Stimulated activated CD4-positive, alpha-beta T cell treated with anti-CD3 and anti-CD28 coated beads, Interleukin-12 subunit alpha, Interleukin-12 subunit beta, amount 100 ng/mL, for 48 hours (primary cell): ENCODE results near the gene PTPRC.

ENCODE experiments used
- DNase-seq, 3 donors: peaks; one replicate each; pipeline ENCODE4 v3.0.0-alpha.2; 2020; ENCODE audit warnings: low read depth in 2 of 3, low spot score in 1 of 3

The PTPRC gene

GRCh38 chr1:198699167-198700015 is 60.6 kb downstream of the PTPRC start:
- DNase-seq, result peak; percentile 62 to 80 (median 66)

GRCh38 chr1:198700016-198700392 is 61.2 kb downstream of the PTPRC start:
- no peak for DNase-seq

GRCh38 chr1:198700396-198700795 is 61.6 kb downstream of the PTPRC start:
- no peak for DNase-seq

GRCh38 chr1:198701250-198701649 is 62.4 kb downstream of the PTPRC start:
- no peak for DNase-seq

GRCh38 chr1:198701766-198702539 is 63.1 kb downstream of the PTPRC start:
- no peak for DNase-seq

- DNase-seq, result no peak
Observed at GRCh38 chr1:198708761-198709525, 70.1 kb downstream of the PTPRC start.

- DNase-seq, result no peak
Observed at GRCh38 chr1:198711837-198712236, 73.0 kb downstream of the PTPRC start.

- DNase-seq, result no peak
Observed at GRCh38 chr1:198713081-198713480, 74.2 kb downstream of the PTPRC start.

GRCh38 chr1:198714271-198714670 is 75.4 kb downstream of the PTPRC start:
- DNase-seq, result no peak

- no peak for DNase-seq
Observed at GRCh38 chr1:198716051-198716450, 77.2 kb downstream of the PTPRC start.

GRCh38 chr1:198717510-198717909 is 78.7 kb downstream of the PTPRC start:
- no peak for DNase-seq

- DNase-seq, result no peak
Observed at GRCh38 chr1:198723127-198723526, 84.3 kb downstream of the PTPRC start.

- no peak for DNase-seq
Observed at GRCh38 chr1:198725090-198725489, 86.2 kb downstream of the PTPRC start.

- no peak for DNase-seq
Observed at GRCh38 chr1:198726455-198726854, 87.6 kb downstream of the PTPRC start.

- no peak for DNase-seq
Observed at GRCh38 chr1:198729195-198729863, 90.5 kb downstream of the PTPRC start.

- no peak for DNase-seq
Observed at GRCh38 chr1:198730952-198731351, 92.1 kb downstream of the PTPRC start.

- no peak for DNase-seq
Observed at GRCh38 chr1:198734323-198735008, 95.6 kb downstream of the PTPRC start.

- no peak for DNase-seq
Observed at GRCh38 chr1:198741744-198742143, 102.9 kb downstream of the PTPRC start.

GRCh38 chr1:198747127-198747526 is 108.3 kb downstream of the PTPRC start:
- no peak for DNase-seq

GRCh38 chr1:198749279-198749678 is 110.4 kb downstream of the PTPRC start:
- DNase-seq, result no peak
